ENCODE results near the gene KCND3. TPM values are rescaled to one million over a fixed set of nuclear protein-coding genes. Genes with fewer than 3 reads are reported as not detected.

The KCND3 gene
- total RNA-seq, 6 donors from 2014 or later: 2.7 to 6.4 (median 5.4) TPM

DNA sequence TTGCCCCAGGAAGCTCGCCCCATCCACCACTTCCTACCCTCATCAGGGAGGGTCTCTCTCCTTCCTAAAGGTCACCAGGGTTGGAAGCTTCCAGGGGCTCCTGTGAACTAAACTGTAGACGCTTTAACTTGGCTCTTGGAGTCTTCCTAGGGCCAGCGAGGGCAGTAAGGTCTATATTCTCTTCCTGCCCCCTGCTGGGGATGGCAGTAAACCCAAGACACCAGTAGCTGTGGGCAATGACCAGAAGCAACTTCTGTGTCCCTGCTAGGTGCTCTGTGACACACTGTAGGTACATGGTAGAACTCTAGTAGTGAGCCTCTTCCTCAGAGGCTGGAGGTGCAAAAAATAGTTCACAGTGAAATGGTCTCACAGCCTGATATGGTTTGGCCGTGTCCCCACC is 30.0 kb downstream of the KCND3 start:
- no peak overlapping the region for H3K27ac ChIP-seq
- H3K4me1 ChIP-seq: peaks cover 0 to 13% (median 0%) of the 10 kb centered on the region in 4 donors
- ATAC-seq (ENCODE audit: low FRiP score in 2 of 2): no peak
- H3K27me3 ChIP-seq: no peaks in the 10 kb centered on the region
- DNase-seq: no peak
- H3K36me3 ChIP-seq: no peaks in the 10 kb centered on the region
- WGBS, 2 donors: 88 to 97% methylated on average over 2 to 4 of the region's 4 CpGs
- no peak overlapping the region for H3K4me3 ChIP-seq
- TF ChIP-seq POLR2A (IDR thresholded peaks at IDR 0.05) (no peak), POLR2AphosphoS5 (IDR thresholded peaks at IDR 0.05) (no peak), EP300 (IDR thresholded peaks at IDR 0.05) (no peak)
- TF ChIP-seq, protein P1, sequence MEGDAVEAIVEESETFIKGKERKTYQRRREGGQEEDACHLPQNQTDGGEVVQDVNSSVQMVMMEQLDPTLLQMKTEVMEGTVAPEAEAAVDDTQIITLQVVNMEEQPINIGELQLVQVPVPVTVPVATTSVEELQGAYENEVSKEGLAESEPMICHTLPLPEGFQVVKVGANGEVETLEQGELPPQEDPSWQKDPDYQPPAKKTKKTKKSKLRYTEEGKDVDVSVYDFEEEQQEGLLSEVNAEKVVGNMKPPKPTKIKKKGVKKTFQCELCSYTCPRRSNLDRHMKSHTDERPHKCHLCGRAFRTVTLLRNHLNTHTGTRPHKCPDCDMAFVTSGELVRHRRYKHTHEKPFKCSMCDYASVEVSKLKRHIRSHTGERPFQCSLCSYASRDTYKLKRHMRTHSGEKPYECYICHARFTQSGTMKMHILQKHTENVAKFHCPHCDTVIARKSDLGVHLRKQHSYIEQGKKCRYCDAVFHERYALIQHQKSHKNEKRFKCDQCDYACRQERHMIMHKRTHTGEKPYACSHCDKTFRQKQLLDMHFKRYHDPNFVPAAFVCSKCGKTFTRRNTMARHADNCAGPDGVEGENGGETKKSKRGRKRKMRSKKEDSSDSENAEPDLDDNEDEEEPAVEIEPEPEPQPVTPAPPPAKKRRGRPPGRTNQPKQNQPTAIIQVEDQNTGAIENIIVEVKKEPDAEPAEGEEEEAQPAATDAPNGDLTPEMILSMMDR (IDR thresholded peaks at IDR 0.05): no peak
- no peaks in the 10 kb centered on the region for H3K9me3 ChIP-seq

DNA sequence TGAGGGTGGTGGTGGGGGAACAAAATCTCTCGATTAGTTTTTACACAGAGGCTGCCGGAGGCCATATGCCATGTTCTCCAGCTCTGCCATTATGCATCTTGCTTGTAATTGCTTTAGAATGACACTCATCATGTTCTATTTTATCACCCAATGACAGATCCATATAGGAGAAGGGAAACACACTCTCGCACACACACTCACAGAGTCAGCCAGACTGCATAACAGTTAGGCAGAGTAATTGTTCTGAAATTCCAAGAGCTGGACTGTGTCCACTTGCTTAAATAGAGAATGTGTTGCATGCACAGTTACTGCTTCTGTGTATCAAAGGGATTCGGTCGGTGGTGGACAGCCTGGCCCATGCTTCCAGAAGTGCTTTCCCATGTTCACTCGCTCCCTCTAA is 30.6 kb downstream of the KCND3 start:
- Histone ChIP-seq H3K36me3 (no peaks in the 10 kb centered on the region), H3K27me3 (no peaks in the 10 kb centered on the region), H3K4me3 (no peak overlapping the region), H3K4me1 (peaks cover 0 to 10% (median 0%) of the 10 kb centered on the region in 4 donors), H3K27ac (no peak overlapping the region), H3K9me3 (no peaks in the 10 kb centered on the region)
- DNase-seq: no peak
- TF ChIP-seq EP300 (IDR thresholded peaks at IDR 0.05) (no peak), POLR2AphosphoS5 (IDR thresholded peaks at IDR 0.05) (no peak), POLR2A (IDR thresholded peaks at IDR 0.05) (no peak)
- TF ChIP-seq, protein P1 (IDR thresholded peaks at IDR 0.05): no peak
- 89% methylated on average over 6 of the region's 6 CpGs for WGBS, 2 donors
- no peak for ATAC-seq (ENCODE audit: low FRiP score in 2 of 2)

DNA sequence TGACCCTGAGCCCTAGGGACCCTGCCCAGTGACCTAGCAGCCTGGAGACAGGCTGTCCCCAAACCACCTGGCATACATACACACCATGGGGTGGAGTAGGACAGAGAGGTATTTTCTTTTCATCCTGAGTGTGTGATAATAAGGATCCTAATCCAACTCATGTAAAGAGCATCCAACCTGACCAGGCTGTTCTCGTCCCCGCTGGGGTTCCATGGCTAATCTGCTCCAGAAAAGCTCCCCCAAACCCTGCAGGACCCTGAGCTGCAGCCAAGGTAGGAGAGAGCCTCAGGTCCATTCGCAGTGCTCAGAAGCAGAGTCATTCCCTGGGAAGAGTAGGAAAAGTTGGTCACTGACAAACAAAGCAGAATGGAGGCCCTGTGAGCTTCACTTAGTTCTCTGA is 31.4 kb downstream of the KCND3 start:
- Histone ChIP-seq H3K9me3 (no peaks in the 10 kb centered on the region), H3K27me3 (no peaks in the 10 kb centered on the region), H3K36me3 (no peaks in the 10 kb centered on the region), H3K4me3 (no peak overlapping the region), H3K27ac (no peak overlapping the region), H3K4me1 (peaks cover 0 to 10% (median 0%) of the 10 kb centered on the region in 4 donors)
- TF ChIP-seq POLR2AphosphoS5 (IDR thresholded peaks at IDR 0.05): no peak
- no peak for TF ChIP-seq EP300 (IDR thresholded peaks at IDR 0.05)
- no peak for TF ChIP-seq POLR2A (IDR thresholded peaks at IDR 0.05)
- TF ChIP-seq, protein P1 (IDR thresholded peaks at IDR 0.05): no peak
- WGBS, 2 donors: 94 to 96% methylated on average over 3 of the region's 3 CpGs
- DNase-seq (no peak), ATAC-seq (ENCODE audit: low FRiP score in 2 of 2) (no peak)

DNA sequence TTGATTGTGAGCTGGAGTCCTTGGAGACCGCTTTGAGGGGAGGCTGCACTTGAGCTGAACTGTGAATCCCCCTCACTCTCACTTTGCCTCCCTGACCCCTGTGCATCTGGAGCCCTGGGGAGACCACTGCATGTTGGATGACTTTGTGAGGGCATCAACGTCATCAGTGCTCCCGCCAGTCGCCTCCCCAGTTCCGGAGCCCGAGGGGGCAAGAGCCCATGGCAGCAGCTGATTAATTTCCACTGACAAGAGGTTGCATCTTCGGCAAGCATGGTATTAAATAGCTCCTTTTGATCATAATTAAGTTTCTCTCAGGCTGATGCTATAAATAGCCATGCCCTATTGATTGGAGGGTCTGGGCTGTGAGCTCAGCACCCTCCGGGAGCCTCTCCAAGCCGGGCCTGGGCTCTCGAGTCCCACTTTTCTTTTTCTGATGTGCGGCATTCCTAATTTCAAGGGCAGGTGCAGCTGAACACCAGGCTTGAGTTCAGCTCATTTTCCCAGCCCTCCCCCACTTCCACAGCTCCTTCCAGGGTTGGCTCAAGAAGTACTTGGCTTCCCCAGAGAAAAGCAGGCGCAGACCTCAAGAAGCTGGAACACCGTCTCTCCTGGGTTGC is 33.2 kb downstream of the KCND3 start:
- H3K36me3 ChIP-seq: no peaks in the 10 kb centered on the region
- no peak for TF ChIP-seq POLR2A (IDR thresholded peaks at IDR 0.05)
- TF ChIP-seq, protein P1 (IDR thresholded peaks at IDR 0.05): no peak
- H3K27ac ChIP-seq: peak overlapping the region in 2 of 4 donors; percentile 16 to 65
- H3K9me3 ChIP-seq: no peaks in the 10 kb centered on the region
- DNase-seq: peak in 1 of 2 donors; percentile 71
- WGBS, 2 donors: 79 to 81% methylated on average over 9 to 13 of the region's 13 CpGs
- ATAC-seq (ENCODE audit: low FRiP score in 2 of 2): no peak
- H3K4me3 ChIP-seq: no peak overlapping the region
- no peaks in the 10 kb centered on the region for H3K27me3 ChIP-seq
- peaks cover 0 to 10% (median 0%) of the 10 kb centered on the region in 4 donors for H3K4me1 ChIP-seq

DNA sequence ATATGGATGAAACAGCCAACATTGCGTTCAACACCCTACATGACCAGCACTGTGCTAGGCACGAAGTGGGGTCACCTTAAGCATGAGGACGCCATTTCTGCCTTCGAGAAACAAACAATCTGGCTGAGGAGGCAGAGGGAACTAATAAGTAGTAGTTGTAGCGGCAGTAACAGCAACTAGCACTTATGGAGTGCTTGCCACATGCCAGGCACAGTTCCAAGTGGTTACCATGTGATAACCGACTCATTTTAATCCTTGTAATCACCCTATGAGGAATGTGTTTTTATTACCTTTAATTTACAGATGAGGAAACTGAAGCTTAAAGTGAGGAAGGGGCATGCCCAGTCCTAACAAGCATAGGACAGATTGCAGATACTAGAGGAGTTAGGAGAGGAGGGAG is 33.7 kb downstream of the KCND3 start:
- peak in 1 of 2 donors; percentile 72 for DNase-seq
- Histone ChIP-seq H3K27me3 (no peaks in the 10 kb centered on the region), H3K27ac (peak overlapping the region in 1 of 4 donors; percentile 65), H3K4me1 (peaks cover 0 to 10% (median 0%) of the 10 kb centered on the region in 4 donors), H3K36me3 (no peaks in the 10 kb centered on the region), H3K9me3 (no peaks in the 10 kb centered on the region), H3K4me3 (no peak overlapping the region)
- no peak for ATAC-seq (ENCODE audit: low FRiP score in 2 of 2)
- WGBS, 2 donors: 75 to 82% methylated on average over 6 of the region's 6 CpGs
- TF ChIP-seq POLR2A (IDR thresholded peaks at IDR 0.05): no peak
- no peak for TF ChIP-seq EP300 (IDR thresholded peaks at IDR 0.05)
- no peak for TF ChIP-seq POLR2AphosphoS5 (IDR thresholded peaks at IDR 0.05)
- TF ChIP-seq, protein P1 (IDR thresholded peaks at IDR 0.05): no peak

All from upper lobe of left lung (tissue), 6 donors.